Germinal center (tissue), 1 donor: Measurements from ENCODE around the gene ARL17A.
"Not testable (repeated sequence)": the region's sequence is repeated elsewhere in the genome, so short reads cannot be mapped to it uniquely, and the experiment has no call there.

Experiments used
- DNase-seq: peaks from one replicate; pipeline ENCODE4 v3.0.0; 2012; ENCODE audit warnings: mixed read lengths, low spot score

ARL17A gene

DNA sequence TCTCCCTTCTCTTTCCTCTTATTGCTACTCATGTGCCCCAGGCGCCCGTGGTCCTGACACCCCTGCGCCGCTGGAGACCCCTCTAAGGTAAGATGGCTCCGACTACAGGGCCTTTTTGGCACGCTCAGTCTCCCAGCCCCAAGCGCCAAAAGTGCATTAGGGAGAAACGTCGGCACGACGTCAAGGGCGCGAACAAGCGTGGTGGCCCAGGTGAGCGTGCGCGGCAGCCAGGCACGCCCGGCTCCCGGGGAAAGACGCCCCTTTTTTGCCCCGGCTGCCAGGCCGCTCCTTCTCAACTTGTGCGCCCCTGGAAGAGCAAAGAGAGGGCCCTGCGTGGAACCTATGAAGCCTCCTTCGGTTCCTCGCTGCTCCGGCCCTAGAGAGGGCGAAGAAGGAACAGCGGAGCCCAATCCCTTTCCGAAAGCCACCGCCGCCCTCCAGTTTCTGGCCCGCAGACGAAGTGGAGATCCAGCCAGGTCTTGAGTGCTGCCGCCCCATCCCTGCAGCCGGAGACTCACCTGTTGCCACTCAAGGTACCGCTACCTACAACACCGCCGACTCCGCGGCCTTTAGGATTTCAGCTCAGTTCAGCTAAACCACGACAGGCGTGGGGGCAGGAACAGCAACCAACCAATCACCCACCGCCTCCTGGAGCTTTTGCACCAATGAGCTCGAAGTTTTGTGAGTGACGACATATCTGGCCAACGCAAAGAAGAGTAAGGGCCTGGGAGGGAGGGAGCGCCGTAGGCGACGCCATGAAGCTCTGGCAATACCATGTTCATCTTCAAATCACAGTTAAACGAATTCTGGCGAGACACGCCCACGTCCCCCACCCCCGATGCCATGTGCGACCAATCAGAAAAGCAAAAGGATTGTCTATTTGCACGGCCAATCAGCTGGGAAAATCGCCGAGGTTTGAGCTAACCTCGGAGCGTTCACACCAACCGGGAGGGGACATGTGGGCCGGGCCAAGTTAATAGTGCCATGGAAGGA is at the start of gene ARL17A:
ARL17A (minus strand) TSS at position 609 of the 993 bp plus-strand sequence. CDS start 3,369 bp downstream, outside the sequence.
- DNase-seq: not testable (repeated sequence)

DNA sequence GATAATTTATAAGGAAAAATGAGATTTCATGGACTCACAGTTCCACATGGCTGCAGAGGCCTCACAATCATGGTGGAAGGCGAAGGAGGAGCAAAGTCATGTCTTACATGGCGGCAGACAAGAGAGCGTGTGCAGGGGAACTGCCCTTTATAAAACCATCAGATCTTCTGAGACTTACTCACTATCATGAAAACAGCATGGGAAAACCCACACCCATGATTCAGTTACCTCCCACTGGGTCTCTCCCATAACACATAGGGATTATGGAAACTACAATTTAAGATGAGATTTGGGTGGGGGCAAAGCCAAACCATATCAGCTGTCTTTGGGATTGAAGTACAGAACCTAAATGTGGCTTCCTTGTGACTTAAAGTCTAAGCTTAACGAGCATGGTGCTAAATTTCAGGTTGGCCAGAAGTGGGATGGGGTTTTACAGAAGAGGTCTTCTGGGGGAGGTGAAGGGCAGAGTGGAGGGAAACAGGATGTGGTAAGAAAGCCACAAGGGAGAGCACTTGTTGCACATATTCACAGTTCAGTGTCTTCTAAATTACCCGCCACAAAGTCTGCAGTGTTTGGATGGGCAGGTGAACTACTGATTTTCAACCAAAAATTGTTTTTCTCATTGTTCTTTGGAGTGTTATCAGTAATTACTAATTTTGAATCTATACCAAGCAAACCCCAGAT is 49.4 kb upstream of the ARL17A start:
- not testable (repeated sequence) for DNase-seq

DNA sequence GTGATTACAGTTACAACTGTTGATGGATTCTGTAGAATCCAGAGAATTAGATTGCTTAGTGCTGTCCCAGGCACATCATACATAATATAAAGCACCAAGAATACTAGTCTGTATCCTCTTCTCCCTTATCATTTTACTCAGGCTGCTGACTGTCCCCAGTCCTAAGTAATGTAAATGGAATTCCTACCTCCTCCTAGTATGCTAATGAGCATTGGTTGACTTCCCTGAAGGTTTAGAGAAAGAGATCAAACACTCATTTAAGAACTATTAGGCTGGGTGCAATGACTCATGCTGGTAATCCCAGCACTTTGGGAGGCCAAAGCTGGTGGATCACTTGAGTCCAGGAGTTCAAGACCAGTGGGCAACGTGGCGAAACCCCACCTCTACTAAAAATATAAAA is 48.0 kb upstream of the ARL17A start:
- DNase-seq: not testable (repeated sequence)

DNA sequence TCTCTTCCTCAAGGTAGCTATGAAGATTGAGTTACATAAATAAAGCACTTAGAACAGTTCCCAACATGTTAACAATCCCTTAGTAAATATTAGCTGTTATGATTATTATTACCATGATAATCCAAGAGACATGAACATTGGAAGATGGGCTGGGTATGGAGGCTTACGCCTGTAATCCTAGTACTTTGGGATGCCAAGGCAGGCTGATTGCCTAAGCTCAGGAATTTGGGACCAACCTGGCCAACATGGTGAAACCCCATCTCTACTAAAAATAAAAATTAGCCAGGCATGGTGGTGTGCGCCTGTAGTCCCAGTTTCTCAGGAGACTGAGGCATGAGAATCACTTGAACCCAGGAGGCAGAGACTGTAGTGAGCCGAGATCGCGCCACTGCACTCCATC is 45.2 kb upstream of the ARL17A start:
- not testable (repeated sequence) for DNase-seq

DNA sequence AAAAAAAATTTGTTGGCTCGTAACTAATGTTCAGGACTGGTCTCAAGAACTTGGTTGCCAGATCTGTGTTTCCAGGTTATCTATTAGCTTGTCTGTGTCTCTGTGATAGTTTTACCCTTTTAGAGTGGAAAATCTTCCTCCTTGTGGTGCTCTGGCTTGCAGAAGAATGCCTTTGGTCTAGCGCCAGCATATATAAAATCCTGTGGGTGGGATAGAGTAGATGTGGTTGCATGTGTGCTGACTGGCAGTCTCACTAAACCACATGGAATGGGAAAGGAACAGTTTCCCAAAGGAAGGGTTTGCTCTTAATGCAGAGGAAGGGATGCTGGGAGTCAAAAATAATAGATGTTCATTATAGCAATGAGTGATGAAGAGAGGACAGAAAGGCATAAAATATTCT is 44.3 kb upstream of the ARL17A start:
- not testable (repeated sequence) for DNase-seq

DNA sequence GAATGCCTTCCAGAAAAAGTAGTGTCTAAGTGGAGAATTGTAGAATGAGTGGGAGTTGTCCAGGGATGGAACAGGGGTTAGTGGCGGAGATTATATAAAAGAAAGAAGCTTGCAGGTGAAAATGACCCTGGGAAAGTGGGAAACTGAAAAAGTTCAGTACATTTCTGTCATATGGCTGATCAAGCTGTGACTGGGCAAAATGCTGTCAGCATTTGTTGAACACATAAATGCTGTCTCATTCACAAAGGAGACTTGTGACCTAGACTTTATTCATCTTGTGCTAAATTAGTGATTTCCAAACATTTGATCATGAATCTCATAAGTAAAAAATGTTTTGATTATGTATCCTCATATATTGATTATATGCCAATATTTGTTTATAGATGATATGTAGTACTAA is 39.5 kb upstream of the ARL17A start:
- not testable (repeated sequence) for DNase-seq

DNA sequence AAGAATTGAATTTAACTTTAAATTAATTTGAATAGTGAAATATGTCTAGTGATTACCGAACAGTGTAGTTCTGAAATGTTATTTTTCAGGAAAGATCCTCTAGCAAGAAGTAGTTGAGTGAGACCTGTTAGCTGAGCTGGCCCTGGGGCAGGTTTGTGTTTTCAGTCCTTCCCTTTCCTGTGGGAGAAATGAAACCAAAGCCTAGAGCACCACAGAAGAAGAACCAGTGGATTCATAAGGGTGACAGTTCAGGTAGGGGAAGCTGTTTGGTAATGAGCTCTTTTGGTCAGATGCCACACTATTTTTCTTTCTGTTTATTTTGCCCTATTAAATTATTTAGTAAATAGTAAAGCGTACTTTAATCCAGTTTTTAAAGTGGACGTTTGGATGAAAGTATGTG is 37.6 kb upstream of the ARL17A start:
- not testable (repeated sequence) for DNase-seq

DNA sequence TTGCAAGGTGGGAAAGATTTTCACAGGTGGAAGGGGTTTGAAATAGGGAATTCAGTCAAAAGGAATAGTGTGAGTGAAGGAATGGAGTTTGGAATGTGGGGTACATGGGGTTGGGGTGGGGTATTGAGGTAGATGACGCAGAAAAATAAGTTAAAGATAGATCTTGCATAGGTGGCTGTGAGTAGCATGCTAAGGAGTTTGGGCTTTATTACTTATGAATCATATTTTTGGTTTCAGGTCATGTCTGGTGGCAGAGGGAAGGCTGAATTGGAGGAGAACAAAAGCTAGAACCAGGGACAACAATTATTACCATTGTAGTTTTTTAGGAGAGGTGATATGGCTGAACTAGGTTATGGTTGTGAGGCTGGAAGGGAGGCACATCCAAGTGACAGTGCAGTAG is 34.4 kb upstream of the ARL17A start:
- not testable (repeated sequence) for DNase-seq

DNA sequence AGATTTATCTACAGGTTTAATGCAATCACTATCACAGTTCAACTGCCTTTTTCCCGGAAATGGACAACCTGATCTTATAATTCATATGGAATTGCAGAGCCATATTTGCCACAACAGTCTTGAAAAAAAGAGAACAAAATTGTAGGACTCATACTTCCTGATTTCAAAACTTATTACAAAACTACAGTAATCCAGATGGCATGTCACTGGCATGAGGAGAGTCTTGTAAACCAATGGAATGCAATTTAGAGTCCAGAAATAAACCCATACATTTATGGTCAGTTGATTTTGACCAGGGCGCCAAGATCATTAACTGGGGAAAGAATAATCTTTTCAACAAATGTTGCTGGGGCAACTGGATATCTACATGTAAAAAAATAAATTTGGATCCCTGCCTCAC is 31.8 kb upstream of the ARL17A start:
- not testable (repeated sequence) for DNase-seq

DNA sequence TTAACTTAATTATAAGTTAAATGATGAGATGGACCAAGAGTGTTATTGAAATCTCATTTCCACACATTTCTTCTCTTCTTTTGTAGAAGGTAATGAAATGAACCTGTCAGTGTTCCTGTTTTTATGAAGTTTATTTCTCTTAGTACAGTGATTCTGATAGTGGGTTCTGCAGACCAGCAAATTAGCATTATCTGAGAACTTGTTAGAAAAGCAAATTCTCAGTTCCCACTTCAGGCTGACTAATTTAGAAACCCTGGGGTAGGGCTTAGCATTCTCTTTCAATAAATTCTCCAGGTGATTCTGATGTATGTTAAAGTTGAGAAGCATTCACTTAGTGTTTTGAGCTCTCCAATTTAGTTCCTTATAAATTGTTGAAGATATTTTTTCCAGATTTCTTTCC is 23.6 kb upstream of the ARL17A start:
- not testable (repeated sequence) for DNase-seq

DNA sequence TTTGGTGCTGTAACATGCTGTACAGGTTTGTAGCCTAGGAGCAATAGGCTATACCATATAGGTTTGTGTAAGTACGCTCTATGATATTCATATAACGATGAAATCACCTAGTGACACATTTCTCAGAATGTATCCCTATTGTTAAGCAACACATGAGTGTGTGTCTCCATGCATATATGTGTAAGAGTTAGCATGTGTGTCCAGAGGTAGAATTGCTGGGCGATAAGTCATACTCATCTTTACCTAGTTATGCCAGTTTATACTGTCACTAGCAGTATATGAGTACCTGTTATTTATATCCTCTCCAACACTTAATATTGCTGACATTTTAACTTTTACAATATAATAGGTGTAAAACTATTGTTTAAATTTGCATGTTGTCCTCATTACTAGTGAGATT is 21.3 kb upstream of the ARL17A start:
- not testable (repeated sequence) for DNase-seq

DNA sequence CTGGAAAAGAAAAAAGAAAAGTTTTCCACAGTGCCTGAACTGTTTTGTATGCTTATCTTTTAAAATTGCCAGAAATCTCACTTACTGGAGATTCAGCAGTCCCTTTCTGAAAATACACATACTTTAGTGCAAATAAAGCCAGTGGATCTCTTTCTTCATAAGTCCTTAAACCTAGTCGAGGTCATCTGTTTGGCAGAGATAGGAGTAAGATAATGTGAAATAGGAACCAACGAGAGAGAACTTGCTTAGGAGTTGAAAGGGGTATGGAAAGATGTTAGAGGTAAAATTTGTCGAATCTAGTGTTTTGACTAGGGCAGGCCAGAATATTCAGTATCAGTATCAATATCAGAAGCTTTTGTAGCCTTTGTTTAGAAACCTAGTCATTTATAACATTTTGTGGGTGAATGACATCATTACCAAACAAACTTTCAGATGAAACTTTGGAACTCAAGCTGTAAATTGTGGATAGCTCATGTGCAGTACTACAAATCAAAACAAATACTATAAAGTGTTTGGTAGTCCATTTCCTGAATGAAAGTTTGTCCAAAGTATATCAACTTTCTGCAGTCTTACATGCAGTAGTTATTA is 18.9 kb upstream of the ARL17A start:
- DNase-seq: not testable (repeated sequence)

DNA sequence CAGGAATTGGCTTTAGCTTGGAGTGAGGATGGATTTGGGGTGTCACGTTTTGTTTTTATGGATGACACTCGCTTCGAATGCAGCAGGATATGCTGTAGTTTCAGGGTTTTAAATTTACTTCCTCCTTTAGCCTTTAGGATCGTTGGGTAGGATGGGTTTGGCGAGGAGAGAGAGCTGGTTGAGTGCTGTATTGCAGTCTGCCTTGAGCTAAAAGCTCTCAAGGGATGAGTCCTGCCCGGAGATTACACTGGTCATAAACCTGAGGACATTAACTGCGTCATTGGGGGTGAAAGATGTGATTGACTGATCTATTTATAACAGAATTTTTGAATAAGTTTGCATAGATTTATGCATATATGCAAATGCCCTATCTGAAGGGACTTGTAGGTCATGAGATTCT is 11.8 kb upstream of the ARL17A start:
- not testable (repeated sequence) for DNase-seq

DNA sequence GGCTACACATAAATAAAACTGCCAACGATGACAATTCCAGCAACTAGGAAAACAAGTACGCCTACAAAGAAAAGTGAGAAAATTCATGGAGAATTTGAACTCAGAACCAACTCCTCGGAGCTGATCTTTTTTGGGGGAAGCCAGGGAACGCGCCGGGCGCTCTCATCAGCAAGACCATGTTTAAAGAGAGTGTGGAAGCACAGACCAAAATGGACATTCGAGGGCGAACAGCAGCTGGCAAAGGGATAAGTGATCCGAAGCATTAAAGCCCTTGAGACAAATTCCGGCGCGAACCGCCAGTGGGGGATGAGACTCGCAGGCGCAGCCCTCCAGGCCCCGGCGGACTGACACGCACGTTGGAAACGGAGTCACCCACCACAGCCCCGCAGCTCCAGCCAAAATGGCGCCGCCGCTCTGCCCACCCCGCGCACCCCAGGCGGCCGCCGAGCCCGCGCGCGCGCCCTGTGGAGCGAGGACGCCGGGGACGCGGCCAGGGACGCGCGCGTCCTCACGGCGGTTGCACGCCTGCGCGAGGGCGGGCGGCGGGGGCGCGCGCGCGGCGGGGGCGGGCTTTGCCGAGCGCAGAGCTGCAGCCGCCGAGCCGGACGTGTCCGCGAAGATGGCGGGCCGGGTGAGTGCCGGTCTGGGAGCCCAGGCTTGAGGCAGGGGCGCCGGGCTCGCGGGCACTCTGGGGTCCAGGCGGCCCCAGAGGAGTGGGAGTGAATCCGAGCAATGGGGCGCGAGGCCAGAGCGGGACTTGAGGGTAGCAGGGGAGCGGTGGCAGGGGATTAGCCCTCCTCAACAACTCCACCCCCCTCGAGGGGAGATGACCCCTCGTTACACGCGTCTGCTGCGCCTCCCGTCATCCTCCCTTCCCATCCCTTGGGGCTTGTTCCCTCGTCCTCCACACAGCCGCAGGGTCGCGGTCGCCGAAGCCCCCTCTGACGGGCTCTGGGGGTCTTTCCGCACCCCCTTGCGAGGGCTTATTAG is 11.0 kb upstream of the ARL17A start, which contains the start of gene NSF:
NSF (plus strand) TSS at position 513 of the 990 bp plus-strand sequence; CDS start at position 620, 107 bp downstream.
- not testable (repeated sequence) for DNase-seq

DNA sequence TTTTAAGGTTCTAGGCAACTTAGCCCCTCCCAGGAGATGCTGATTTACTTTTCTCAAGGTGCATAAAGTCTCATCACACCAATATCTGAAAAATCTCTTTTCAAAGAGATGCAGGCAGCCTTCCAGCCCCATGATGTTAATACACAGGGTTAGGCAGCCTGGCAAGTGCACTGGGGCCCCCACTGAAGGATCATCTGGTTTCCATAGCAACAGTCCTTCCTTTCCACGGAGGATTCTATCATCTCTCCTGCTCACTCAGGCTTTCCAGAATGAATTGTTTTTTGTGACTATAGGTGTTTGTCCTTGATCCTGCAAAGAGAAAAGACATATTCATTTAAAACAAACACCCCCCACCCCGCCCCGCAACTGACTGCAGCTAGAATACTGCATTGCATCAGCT is 6.0 kb upstream of the ARL17A start:
- not testable (repeated sequence) for DNase-seq

DNA sequence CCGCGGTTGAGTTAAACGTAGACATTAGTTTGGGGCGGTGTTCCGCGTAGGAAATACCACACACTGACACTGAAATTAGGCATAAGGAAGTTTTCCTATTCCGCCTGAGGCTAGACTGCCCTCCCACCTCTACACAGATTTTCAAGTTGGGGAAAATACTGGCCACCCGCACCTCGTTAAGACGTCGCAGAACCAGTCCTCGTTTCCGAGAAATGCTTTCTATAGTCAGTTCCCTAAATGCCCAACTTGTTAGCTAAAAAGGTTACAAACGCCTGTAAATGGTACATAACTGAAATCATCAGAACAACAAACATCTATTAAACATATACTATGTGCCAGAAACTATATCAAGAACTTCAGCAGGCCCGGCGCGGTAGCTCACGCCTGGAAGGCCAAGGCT is 591 bp upstream of the ARL17A start:
- DNase-seq: not testable (repeated sequence)

DNA sequence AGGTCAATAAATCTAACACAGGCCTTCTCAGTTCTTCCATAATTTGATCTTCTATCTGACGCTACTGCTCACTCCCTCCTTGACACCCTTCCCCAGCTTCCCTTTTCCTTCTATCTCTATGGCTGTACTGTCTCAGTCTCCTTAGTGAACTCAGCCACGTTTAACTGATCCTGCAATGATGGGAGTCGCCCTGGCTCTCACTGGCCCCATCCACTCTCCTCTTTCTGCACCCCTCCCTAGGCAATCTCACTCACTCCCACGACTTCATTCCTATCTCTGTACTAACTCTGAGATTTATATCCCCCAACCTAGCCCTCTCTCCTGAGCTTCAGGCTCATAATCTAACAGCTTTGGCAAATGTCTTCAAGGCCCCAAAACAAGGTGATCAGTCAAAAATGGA is 7.7 kb downstream of the ARL17A start:
- DNase-seq: not testable (repeated sequence)

DNA sequence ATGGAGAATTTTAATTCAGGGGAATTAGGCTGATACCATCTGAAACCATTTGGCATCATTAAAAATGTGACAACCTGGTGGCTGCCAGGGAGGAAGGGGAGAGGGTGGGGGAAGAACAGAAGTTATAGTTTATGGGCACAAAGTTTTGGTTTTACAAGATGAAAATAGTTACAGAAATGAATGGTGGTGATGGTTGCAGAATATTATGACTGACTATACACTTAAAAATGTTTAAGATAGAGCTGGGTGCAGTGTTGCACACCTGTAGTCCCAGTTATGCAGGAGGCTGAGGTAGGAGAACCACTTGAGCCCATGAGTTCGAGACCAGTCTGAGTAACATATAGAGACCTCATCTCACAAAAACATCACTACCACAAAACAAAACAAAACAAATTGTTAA is 12.5 kb downstream of the ARL17A start:
- DNase-seq: not testable (repeated sequence)

DNA sequence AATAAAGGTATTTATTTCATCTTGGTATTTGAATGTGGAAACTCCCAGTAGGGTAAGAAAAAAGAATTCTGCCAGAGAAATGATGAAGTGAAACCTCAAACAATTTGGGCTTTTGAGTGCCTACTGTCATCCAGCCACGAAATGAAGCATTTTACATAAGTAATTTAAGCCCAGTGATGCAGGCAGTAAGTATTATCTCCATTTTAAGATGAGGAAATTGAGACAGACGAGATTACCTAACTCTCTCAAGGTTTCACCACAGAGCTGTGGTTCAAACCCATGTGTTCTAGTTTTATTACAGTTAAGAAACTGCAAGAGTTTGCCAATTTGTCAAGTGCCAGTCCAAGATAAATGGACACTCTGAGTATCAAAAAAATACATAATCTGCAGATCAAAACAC is 13.2 kb downstream of the ARL17A start:
- DNase-seq: not testable (repeated sequence)

DNA sequence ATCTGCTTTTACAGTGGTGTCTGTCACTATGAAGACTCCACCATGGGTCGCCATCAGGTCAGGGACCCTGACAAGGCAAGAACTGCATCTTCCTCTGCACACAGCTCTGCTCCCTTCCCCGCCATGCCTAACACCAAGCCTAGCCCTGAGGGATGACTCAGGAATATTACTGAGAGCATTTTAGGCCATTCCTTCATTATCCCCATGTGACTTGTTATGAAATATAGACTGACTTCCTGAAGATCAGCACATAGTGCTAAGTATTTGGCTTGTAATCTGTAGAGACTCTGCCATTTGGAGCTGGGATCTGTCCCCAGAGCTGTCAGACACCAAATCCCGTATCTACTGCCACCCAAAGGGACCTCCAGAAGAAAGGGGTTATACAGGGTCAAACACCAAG is 19.4 kb downstream of the ARL17A start:
- not testable (repeated sequence) for DNase-seq

DNA sequence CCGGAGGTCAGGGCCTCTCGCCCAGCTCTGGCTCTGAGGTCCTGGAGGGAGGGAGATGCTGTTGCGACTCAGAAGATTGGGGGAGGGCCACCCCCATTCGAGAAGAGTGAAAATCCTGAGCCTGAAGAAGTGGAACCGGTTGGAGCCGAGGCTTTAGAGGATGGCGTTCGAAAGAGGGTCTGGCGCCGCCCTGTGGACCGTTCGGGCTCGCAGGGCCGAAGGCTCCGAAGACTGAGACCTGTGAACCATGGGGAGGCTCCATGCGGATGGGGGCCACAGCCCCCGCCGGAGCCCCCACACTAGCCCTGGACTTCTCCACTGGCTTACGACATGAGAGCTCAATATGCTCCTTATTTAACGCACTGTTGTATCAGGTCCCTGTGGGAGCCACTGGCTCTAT is 20.3 kb downstream of the ARL17A start:
- not testable (repeated sequence) for DNase-seq
